Stimulated activated CD8-positive, alpha-beta memory T cell treated with anti-CD3 and anti-CD28 coated beads, Interleukin-4, amount 100 ng/mL, for 24 hours (primary cell): ENCODE data around the gene ATP6V1G1.
A peak's percentile ranks its signal among the peaks of the same experiment; 100 is the strongest.
"Not testable (repeated sequence)": the region's sequence is repeated elsewhere in the genome, so short reads cannot be mapped to it uniquely, and the experiment has no call there.

Experiments used
- DNase-seq: peaks from one replicate; pipeline ENCODE4 v3.0.0-alpha.2; 2020; ENCODE audit warnings: low read depth

ATP6V1G1 gene

DNA sequence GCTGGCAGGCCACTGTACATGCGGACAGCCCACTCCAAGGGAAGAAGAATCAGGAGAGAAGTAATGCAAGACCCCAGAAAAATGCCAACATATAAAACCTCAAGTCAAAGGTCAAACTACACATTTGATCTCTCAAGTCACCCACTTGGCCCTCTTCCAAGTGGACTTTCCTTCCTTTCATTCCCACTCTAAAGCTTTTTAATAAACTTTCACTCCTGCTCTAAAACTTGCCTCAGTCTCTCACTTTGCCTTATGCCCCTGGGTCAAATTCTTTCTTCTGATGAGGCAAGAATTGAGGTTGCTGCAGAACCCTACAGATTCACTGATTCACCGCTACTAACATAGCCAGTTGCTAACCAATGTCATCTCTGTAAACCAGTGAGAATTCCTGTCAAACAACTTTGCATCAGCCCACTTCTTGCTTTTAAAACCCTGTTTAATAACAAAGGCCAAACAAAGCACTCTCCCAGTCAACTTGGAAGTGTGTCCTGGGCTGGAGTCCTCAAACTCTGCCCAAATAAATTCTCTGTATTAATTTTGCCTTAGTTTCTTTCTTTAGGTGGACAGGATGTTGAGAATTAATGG lies 6.9 kb upstream of the ATP6V1G1 start:
- DNase-seq: no peak

DNA sequence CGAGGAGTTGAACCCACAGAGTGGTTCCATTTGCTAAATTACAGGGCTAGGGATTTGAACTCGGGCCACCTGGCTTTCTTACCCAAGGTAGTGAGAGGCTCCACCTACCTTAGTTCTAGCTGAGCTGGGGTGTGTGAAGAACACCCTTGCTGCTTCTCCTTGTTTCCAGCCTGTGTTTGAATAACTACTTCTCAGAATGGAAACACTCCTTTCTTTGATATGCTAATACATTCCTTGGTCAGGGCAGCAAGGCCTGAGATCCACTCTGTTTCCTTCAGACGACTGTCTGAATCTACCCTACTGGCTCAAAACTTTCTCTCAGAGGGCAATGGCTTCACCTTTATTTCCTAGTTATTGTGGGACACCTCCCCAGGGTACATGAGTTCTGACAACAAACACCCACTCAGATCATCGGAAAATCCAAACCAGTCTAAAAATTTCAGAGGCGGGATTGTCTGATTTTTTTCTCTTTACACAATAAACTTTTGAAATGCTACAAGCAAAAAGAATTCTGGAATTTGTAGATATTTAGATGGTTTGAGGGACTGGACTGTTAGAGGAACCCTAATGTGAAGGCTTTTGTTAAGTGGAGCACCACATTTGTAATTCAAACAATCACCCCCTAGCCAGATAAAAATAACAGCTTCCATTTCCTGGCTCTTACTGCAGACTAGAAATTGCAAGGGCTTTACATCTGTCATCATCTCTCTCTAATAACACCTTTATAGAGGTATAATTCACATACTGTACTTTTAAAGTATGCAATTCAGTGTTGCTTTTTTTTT lies 4.0 kb upstream of the ATP6V1G1 start:
- DNase-seq: no peak

GRCh38 chr9:114588210-114588609 lies 641 bp downstream of the ATP6V1G1 start:
- DNase-seq: no peak

DNA sequence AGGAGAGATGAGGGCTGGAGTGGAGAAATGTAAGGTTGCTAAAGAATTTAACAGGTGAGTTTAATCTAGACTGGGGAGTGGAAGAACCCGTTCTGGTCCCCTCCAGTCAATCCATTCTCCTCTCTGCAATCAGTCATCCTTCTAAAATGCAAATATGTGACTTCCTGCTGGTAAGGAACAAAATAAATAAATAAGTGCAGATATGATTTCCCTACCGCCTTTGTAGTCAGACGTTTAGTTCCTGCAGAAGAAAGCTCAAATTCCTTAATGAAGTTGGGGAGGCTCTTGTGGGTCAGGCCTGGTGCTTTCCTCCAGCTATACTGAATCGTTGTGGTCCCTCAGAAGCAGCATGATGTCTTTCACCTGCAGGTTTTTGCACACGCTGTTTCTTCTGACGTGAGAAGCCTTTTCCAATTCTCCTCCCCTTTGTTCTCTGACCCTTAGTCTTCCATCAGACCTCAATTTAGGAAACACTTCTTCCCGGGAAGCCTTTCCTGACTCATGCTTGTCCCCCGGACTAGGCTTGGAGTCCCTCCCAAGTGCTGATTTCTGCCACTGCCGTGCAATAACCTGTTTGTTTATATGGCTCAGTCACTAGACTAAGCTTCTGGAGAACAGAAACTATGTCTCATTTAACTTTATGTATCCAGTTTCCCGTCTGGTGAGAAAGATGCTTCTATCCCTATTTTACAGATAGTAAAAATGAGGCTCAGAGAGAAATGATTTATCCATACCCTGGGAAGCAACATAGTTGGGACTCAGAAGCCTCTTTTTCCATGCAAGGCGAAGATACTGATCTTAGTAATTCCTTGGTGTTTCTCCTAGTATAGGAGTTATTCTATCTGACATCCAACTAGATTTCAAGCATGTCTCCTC lies 1.3 kb downstream of the ATP6V1G1 start:
- DNase-seq: no peak

- no peak for DNase-seq
Measured at GRCh38 chr9:114590328-114590727, 2.8 kb downstream of the ATP6V1G1 start.

DNA sequence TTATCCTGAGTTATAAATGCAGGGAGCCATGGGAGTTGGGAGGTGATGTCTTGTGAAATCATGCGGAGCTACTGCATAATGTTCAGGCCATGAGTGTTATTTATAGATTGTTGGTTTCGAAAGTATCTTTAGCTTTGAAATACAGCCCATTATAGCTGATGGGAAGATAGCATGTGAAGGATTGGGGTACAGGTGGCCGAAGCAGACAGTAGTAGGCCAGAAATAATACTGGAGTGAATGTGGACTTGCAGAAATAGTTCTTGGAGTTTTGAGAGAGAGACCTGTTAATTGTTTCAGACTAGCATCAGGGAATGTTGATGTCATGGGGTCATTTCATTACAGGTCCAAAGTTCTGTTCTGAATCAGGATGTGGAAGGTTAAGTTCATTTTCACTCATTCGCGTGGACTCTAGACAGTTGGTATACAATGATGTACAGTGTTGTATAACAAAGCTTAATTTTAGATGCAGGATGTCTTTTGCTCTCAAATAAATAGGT lies 3.8 kb downstream of the ATP6V1G1 start:
- DNase-seq: no peak

GRCh38 chr9:114591849-114592248 lies 4.3 kb downstream of the ATP6V1G1 start:
- DNase-seq: no peak

- no peak for DNase-seq
Measured at GRCh38 chr9:114592356-114592755, 4.8 kb downstream of the ATP6V1G1 start.

DNA sequence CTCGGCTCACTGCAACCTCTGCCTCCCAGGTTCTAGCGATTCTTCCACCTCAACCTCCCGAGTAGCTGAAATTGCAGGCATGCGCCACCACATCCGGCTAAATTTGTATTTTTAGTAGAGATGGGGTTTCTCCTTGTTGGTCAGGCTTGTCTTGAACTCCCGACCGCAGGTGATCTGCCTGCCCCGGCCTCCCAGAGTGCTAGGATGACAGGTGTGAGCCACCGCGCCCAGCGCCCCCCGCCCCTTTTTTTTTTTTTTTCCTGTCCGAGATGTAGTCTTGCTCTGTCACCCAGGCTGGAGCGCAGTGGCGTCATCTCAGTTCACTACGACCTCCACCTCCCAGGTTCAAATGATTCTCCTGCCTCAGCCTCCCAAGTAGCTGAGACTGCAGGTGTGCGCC lies 6.6 kb downstream of the ATP6V1G1 start:
- no peak for DNase-seq

GRCh38 chr9:114600502-114601248 lies 13.1 kb downstream of the ATP6V1G1 start:
- DNase-seq: not testable (repeated sequence)

DNA sequence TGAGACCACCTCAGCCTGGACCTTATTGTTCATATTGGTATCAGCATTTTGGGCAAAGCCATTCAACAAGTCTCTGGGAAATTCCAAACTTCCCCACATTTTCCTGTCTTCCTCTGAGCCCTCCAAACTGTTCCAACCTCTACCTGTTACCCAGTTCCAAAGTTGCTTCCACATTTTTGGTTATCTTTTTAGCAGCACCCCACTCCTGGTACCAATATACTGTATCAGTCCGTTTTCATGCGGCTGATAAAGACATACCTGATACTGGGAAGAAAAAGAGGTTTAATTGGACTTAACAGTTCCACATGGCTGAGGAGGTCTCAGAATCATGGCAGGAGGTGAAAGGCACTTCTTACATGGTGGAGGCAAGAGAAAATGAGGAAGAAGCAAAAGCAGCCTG lies 14.2 kb downstream of the ATP6V1G1 start:
- not testable (repeated sequence) for DNase-seq

DNA sequence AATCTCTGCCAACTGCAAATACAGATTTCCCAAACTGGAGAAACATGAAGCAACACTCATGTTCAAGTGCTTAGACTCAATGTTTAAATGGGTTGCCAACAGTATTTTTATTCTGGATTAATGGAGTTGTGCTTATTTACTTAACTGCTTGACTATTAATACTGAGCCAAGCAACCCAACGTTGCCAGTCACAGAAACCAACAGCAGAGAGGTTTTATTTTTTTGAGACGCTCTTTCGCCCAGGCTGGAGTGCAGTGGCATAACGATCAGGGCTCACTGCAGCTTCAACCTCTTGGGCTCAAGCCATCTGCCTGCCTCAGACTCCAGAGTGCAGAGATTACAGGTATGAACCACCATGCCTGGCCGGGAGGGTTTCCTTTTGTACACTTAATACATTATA lies 15.1 kb downstream of the ATP6V1G1 start:
- no peak for DNase-seq

GRCh38 chr9:114603248-114603647 lies 15.7 kb downstream of the ATP6V1G1 start:
- no peak for DNase-seq

- no peak for DNase-seq
Measured at GRCh38 chr9:114604989-114605388, 17.4 kb downstream of the ATP6V1G1 start.

- no peak for DNase-seq
Measured at GRCh38 chr9:114606068-114606467, 18.5 kb downstream of the ATP6V1G1 start.

DNA sequence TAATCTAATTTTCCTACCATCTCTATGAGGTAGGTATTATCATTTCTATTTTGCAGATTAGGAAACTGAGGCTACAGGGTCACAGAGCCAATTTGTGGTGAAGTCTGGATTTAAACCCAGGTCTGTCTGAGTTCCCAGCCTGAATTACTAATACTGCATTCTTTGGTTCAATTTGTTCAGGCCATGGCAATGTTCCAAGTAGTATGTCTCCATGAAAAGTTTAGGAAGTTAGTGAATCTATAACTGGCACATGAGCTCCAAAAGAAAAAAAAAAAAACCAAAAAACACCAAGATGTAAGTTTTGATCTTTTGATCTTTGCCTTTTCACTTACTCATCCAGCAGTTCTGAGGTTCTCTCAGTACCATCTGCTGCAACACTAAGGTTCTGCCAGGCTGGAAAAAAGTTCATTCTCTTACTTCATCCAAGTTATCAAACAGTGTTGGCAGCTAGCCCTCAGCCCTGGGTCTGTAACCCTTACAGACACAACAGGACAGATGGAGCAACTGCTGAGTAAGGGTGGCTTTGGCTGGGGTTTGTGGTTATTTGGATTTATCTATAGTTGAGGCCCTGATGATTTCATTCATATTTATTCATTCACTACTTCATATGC lies 19.1 kb downstream of the ATP6V1G1 start:
- no peak for DNase-seq

- DNase-seq: no peak
Measured at GRCh38 chr9:114607671-114608524, 20.3 kb downstream of the ATP6V1G1 start.

DNA sequence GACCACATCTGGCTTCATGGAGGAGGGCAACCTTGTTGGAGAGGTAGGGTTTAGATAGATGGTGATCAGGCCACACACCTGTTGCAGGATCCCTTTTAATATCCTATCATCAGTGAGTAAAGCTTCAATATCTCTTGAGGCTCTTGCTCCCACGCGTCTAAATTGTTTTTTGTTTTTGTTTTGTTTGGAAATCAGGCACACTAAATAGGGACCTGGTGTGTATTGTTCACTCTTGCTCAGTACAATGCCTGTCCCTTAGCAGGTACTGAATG lies 20.9 kb downstream of the ATP6V1G1 start:
- no peak for DNase-seq

DNA sequence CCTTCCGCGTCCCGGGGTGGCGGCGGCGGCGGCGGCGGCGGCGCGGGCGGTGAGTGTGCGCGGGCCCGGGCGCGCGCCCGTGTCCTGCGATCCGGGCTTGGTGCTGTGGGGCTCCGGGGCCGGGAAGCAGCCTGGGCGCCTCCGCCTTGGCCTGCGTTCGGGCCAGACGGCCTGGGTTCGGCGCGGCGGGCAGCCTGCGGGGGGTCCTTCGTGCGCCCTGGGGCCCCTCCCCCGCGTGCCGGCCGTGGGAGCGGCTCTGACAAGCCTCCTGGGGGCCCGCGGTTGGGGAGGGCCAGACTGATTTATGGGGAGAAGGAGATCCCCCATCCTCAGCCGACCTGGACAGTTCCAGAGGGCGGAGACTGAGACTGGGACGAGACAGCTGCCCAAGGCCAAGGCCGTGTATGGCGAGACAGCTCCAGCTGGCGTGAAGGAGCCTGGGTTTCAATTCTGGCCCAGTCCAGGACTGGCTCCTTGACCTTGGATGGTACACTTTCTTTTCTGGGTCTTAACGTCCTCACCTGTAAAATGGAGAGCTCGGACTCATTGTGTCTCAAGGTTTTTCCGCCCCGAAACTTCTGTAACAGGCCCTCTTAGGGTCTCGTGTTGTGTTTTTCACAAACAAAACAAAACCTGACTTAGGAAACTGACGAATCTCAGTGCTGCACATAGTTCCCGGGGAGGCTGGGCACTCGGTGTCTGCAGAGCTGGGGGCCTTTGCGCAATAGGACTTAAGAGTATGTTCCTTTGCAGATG lies 24.1 kb downstream of the ATP6V1G1 start:
- DNase-seq: peak; percentile 34
